GM23338 (cell line): ENCODE results near the gene TAS2R19. TPM values are rescaled to one million over a fixed set of nuclear protein-coding genes. Genes with fewer than 3 reads are reported as not detected.

Source experiments
- ATAC-seq: fragments of 200-7000 bp; cut with Tn5 transposase; 3 replicates; pipeline ENCODE4 v1.9.1; 2020
- DNase-seq: peaks from one replicate; pipeline ENCODE4 v3.0.0-alpha.2; 2015; ENCODE audit warnings: low spot score
- H2AFZ ChIP-seq: fragments of 200-600 bp; sonication (generic); 2 replicates; pipeline ENCODE4 v1.8.0; 2016; ENCODE audit warnings: antibody characterized with exemption, mild to moderate bottlenecking, moderate library complexity
- H3F3A ChIP-seq: fragments of 200-600 bp; sonication (generic); replicated peaks from 2 replicates; pipeline ENCODE4 v1.8.0; 2017; ENCODE audit warnings: antibody characterized with exemption, mixed run types, low read depth
- H3K27ac ChIP-seq: fragments of 200-600 bp; sonication (generic); 2 replicates; pipeline ENCODE4 v1.6.1; 2016; ENCODE audit warnings: low read depth
- H3K27me3 ChIP-seq: fragments of 200-600 bp; sonication (generic); 2 replicates; pipeline ENCODE4 v1.8.0; 2016; ENCODE audit warnings: mild to moderate bottlenecking, mixed run types, moderate library complexity; ENCODE audit not compliant: insufficient read depth
- H3K36me3 ChIP-seq: fragments of 200-600 bp; sonication (generic); 2 replicates; pipeline ENCODE4 v1.8.0; 2016; ENCODE audit warnings: mild to moderate bottlenecking; ENCODE audit not compliant: insufficient read depth
- H3K4me1 ChIP-seq: fragments of 200-600 bp; sonication (generic); 2 replicates; pipeline ENCODE4 v1.8.0; 2016; ENCODE audit warnings: mild to moderate bottlenecking, moderate library complexity; ENCODE audit not compliant: insufficient read depth
- H3K4me2 ChIP-seq: fragments of 200-600 bp; sonication (generic); 2 replicates; pipeline ENCODE4 v1.7.1; 2017; ENCODE audit warnings: mixed run types
- H3K4me3 ChIP-seq: fragments of 200-600 bp; sonication (generic); 2 replicates; pipeline ENCODE4 v1.6.1; 2016; ENCODE audit warnings: mixed run types
- H3K79me2 ChIP-seq: fragments of 200-600 bp; sonication (generic); replicated peaks from 2 replicates; pipeline ENCODE4 v1.8.0; 2017; ENCODE audit warnings: mild to moderate bottlenecking; ENCODE audit not compliant: insufficient read depth
- H3K9me2 ChIP-seq: fragments of 200-600 bp; sonication (generic); 2 replicates; pipeline ENCODE4 v1.8.0; 2017; ENCODE audit not compliant: insufficient read depth
- H4K20me1 ChIP-seq: fragments of 200-600 bp; sonication (generic); replicated peaks from 2 replicates; pipeline ENCODE4 v1.8.0; 2017; ENCODE audit warnings: mild to moderate bottlenecking; ENCODE audit not compliant: insufficient read depth
- H3K27ac Mint-ChIP-seq: 2 replicates; pipeline ENCODE4 v1.8.0; 2020; ENCODE audit warnings: inconsistent platforms, mild to moderate bottlenecking, moderate library complexity, mixed read lengths
- H3K27me3 Mint-ChIP-seq: 3 replicates; pipeline ENCODE4 v1.8.0; 2022; ENCODE audit warnings: low read depth, mild to moderate bottlenecking, moderate library complexity, mixed read lengths, inconsistent platforms; ENCODE audit not compliant: insufficient read depth, poor library complexity
- H3K36me3 Mint-ChIP-seq: 3 replicates; pipeline ENCODE4 v1.8.0; 2021; ENCODE audit warnings: low read depth, mild to moderate bottlenecking, inconsistent platforms, moderate library complexity, mixed read lengths
- H3K4me1 Mint-ChIP-seq: 3 replicates; pipeline ENCODE4 v1.8.0; 2020; ENCODE audit warnings: mild to moderate bottlenecking, inconsistent platforms, mixed read lengths
- H3K4me3 Mint-ChIP-seq: 3 replicates; pipeline ENCODE4 v1.8.0; 2021; ENCODE audit warnings: moderate library complexity, mild to moderate bottlenecking, inconsistent platforms, mixed read lengths
- H3K9me3 Mint-ChIP-seq: 3 replicates; pipeline ENCODE4 v1.8.0; 2020; ENCODE audit warnings: moderate library complexity, mild to moderate bottlenecking, inconsistent platforms, mixed read lengths
- ETS1 ChIP-seq: IDR thresholded peaks from 2 replicates; pipeline ENCODE4 v1.6.1; 2016; ENCODE audit warnings: antibody characterized with exemption
- EZH2 ChIP-seq: fragments of 200-600 bp; sonication (generic); IDR thresholded peaks from one replicate; pipeline ENCODE4 v1.8.0; 2017; ENCODE audit warnings: antibody characterized with exemption, mild to moderate bottlenecking, low read depth; ENCODE audit not compliant: unreplicated experiment
- JUNB ChIP-seq: IDR thresholded peaks from one replicate; pipeline ENCODE4 v1.6.1; 2016; ENCODE audit warnings: antibody characterized with exemption; ENCODE audit not compliant: unreplicated experiment
- POLR2AphosphoS5 ChIP-seq: IDR thresholded peaks from 2 replicates; pipeline ENCODE4 v1.6.1; 2016; ENCODE audit warnings: antibody characterized with exemption, low read depth
- polyA plus RNA-seq: library from polyadenylated mRNA; unstranded; fragments of >200 nt; fragmentation: Nextera tagmentation; extraction: Ambion mirVana; gene quantifications from 2 replicates; pipeline ENCODE4 v1.2.1, GENCODE V29; 2016
- total RNA-seq: library from RNA; depleted of rRNA; stranded (reverse); fragments of >200 nt; shearing (Covaris generic); gene quantifications from 2 replicates; pipeline ENCODE4 v1.2.3, GENCODE V29; 2014
- TF ChIP-seq, protein P1 (sequence below): fragments of 250-450 bp; sonication (Bioruptor Pico); IDR thresholded peaks from 2 replicates; pipeline ENCODE4 v1.5.0; 2020; ENCODE audit warnings: mild to moderate bottlenecking, moderate library complexity

TAS2R19 gene
- total and polyA plus RNA-seq, 2 experiments from 2014 or later, result 0.21 to 8.6 TPM

- TF ChIP-seq, protein P1, sequence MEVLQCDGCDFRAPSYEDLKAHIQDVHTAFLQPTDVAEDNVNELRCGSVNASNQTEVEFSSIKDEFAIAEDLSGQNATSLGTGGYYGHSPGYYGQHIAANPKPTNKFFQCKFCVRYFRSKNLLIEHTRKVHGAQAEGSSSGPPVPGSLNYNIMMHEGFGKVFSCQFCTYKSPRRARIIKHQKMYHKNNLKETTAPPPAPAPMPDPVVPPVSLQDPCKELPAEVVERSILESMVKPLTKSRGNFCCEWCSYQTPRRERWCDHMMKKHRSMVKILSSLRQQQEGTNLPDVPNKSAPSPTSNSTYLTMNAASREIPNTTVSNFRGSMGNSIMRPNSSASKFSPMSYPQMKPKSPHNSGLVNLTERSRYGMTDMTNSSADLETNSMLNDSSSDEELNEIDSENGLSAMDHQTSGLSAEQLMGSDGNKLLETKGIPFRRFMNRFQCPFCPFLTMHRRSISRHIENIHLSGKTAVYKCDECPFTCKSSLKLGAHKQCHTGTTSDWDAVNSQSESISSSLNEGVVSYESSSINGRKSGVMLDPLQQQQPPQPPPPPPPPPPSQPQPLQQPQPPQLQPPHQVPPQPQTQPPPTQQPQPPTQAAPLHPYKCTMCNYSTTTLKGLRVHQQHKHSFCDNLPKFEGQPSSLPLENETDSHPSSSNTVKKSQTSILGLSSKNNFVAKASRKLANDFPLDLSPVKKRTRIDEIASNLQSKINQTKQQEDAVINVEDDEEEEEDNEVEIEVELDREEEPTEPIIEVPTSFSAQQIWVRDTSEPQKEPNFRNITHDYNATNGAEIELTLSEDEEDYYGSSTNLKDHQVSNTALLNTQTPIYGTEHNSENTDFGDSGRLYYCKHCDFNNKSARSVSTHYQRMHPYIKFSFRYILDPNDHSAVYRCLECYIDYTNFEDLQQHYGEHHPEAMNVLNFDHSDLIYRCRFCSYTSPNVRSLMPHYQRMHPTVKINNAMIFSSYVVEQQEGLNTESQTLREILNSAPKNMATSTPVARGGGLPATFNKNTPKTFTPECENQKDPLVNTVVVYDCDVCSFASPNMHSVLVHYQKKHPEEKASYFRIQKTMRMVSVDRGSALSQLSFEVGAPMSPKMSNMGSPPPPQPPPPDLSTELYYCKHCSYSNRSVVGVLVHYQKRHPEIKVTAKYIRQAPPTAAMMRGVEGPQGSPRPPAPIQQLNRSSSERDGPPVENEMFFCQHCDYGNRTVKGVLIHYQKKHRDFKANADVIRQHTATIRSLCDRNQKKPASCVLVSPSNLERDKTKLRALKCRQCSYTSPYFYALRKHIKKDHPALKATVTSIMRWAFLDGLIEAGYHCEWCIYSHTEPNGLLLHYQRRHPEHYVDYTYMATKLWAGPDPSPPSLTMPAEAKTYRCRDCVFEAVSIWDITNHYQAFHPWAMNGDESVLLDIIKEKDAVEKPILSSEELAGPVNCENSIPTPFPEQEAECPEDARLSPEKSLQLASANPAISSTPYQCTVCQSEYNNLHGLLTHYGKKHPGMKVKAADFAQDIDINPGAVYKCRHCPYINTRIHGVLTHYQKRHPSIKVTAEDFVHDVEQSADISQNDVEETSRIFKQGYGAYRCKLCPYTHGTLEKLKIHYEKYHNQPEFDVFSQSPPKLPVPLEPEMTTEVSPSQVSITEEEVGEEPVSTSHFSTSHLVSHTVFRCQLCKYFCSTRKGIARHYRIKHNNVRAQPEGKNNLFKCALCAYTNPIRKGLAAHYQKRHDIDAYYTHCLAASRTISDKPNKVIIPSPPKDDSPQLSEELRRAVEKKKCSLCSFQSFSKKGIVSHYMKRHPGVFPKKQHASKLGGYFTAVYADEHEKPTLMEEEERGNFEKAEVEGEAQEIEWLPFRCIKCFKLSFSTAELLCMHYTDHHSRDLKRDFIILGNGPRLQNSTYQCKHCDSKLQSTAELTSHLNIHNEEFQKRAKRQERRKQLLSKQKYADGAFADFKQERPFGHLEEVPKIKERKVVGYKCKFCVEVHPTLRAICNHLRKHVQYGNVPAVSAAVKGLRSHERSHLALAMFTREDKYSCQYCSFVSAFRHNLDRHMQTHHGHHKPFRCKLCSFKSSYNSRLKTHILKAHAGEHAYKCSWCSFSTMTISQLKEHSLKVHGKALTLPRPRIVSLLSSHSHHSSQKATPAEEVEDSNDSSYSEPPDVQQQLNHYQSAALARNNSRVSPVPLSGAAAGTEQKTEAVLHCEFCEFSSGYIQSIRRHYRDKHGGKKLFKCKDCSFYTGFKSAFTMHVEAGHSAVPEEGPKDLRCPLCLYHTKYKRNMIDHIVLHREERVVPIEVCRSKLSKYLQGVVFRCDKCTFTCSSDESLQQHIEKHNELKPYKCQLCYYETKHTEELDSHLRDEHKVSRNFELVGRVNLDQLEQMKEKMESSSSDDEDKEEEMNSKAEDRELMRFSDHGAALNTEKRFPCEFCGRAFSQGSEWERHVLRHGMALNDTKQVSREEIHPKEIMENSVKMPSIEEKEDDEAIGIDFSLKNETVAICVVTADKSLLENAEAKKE (CRISPR knock-in tag), result no peak
- TF ChIP-seq POLR2AphosphoS5, result no peak
- no peak for TF ChIP-seq ETS1
- TF ChIP-seq JUNB, result no peak
These were observed 33.3 kb downstream of the TAS2R19 start (continued) for GRCh38 chr12:10989107-10989506.

DNA sequence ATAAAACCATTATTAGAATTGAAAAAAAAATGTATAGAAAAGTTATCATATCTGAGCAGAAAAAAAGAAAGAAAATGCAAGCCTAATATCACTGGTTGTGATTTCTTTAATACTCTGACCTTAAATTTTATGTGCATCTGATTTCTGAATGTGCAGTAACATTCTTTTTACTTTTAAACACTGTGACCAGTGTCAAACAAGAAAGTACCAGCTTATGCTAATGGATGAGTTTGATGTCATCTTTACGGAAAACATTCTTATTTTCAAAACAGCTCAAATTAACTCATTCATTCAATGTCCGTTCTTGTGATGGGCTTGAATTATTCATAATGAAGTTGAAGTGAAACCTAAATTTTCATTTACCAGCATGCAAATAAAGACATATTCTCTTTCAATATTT is 35.6 kb downstream of the TAS2R19 start, which contains the start of gene TAS2R50:
Gene TAS2R50 (minus strand): TSS at position 101 of the 400 bp plus-strand sequence. CDS start 52 bp downstream, at position 49.
- Histone ChIP-seq H3K4me1 (no peaks in the 10 kb centered on the region), H3K4me2 (no peak within 1 kb of the TSS), H4K20me1 (no peaks in the 10 kb centered on the region), H3K27ac (no peak within 1 kb of the TSS), H2AFZ (no peak within 1 kb of the TSS), H3K27me3 (no peaks in the 10 kb centered on the region), H3F3A (no peaks in the 10 kb centered on the region), H3K9me2 (peaks cover 10% of the 10 kb centered on the region; the same call in 1 of the 2 replicates), H3K79me2 (no peaks in the 10 kb centered on the region), H3K4me3 (no peak within 1 kb of the TSS), H3K36me3 (no peaks in the 10 kb centered on the region)
- TF ChIP-seq EZH2, result no peak
- Mint-ChIP-seq H3K36me3 (peaks cover 9% of the 10 kb centered on the region; the same call in 2 of the 3 replicates), H3K9me3 (peaks cover 2% of the 10 kb centered on the region; the same call in 1 of the 3 replicates), H3K27ac (no peak within 1 kb of the TSS), H3K27me3 (peaks cover 2% of the 10 kb centered on the region), H3K4me3 (no peak within 1 kb of the TSS), H3K4me1 (peaks cover 3% of the 10 kb centered on the region; the same call in 2 of the 3 replicates)
- ATAC-seq (no peak), DNase-seq (no peak)
